ENCODE data around the gene CELF3. TPM values are rescaled to one million over a fixed set of nuclear protein-coding genes. Genes with fewer than 3 reads are reported as not detected.

The CELF3 gene
- total RNA-seq, 4 donors from 2014 or later, result 1.4 TPM; not detected in 3

DNA sequence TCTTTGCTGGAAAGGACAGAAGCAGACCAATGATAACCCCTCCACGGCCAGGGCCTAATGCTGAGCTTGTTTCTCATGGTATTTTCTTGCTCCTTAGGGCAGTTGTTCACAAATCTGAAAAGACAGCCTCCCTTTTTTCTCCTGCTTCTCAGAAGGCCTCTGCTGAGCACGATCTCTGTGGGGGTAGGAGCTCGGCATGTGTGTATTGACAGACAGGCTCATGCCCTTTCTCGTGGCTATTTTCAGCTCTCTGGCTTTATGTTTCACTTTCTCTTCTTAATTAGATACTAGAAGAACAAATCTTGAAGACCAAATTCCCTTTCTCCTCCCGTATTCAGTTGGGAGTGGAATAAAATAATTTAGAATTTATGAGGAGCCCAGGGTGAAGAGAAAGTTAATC, 4.0 kb upstream of the CELF3 start:
- Histone ChIP-seq H3K4me3 (replicated peaks in 1 of 3) (peak overlapping the region in 1 of 3 donors; percentile 25), H3K36me3 (no peaks in the 10 kb centered on the region), H3K27me3 (peaks cover 12% of the 10 kb centered on the region), H3K4me1 (peaks cover 6 to 29% of the 10 kb centered on the region in 2 donors), H3K27ac (no peak overlapping the region), H3K9me3 (no peaks in the 10 kb centered on the region)
- WGBS, 2 donors, result 42 to 47% methylated on average over 5 of the region's 5 CpGs
- TF ChIP-seq, protein P1, sequence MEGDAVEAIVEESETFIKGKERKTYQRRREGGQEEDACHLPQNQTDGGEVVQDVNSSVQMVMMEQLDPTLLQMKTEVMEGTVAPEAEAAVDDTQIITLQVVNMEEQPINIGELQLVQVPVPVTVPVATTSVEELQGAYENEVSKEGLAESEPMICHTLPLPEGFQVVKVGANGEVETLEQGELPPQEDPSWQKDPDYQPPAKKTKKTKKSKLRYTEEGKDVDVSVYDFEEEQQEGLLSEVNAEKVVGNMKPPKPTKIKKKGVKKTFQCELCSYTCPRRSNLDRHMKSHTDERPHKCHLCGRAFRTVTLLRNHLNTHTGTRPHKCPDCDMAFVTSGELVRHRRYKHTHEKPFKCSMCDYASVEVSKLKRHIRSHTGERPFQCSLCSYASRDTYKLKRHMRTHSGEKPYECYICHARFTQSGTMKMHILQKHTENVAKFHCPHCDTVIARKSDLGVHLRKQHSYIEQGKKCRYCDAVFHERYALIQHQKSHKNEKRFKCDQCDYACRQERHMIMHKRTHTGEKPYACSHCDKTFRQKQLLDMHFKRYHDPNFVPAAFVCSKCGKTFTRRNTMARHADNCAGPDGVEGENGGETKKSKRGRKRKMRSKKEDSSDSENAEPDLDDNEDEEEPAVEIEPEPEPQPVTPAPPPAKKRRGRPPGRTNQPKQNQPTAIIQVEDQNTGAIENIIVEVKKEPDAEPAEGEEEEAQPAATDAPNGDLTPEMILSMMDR (IDR thresholded peaks at IDR 0.05), result no peak
- no peak for TF ChIP-seq POLR2A (IDR thresholded peaks at IDR 0.05)
- DNase-seq, result no peak
- intact Hi-C loops (cut with DNase I), result no loop called here

DNA sequence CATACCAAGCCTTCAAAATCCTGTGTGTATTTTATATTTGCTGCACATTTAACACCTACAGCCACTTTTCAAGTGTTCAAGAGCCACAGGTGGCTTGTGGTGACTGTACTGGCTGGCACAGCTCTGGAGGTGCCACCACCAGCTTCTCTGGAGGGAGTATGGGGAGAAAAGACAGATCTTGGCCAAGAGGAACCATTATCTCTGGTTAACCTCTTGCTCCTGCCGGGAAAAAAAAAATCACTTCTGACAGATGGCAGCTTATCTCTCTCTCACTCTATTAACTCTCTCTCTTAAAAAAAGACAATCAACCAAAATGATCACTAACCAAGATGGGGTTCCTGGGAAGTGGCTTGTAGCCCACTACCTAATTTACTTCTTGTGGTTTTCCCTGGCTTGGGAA, 3.5 kb upstream of the CELF3 start:
- Histone ChIP-seq H3K27me3 (peaks cover 12% of the 10 kb centered on the region), H3K4me1 (peaks cover 6 to 29% of the 10 kb centered on the region in 2 donors), H3K36me3 (no peaks in the 10 kb centered on the region), H3K9me3 (no peaks in the 10 kb centered on the region), H3K4me3 (replicated peaks in 1 of 3) (no peak overlapping the region), H3K27ac (no peak overlapping the region)
- WGBS, 2 donors, result 32 to 50% methylated on average over 1 of the region's 1 CpG
- DNase-seq, result no peak
- TF ChIP-seq, protein P1 (IDR thresholded peaks at IDR 0.05), result no peak
- no peak for TF ChIP-seq POLR2A (IDR thresholded peaks at IDR 0.05)
- intact Hi-C loops (cut with DNase I), result no loop called here

DNA sequence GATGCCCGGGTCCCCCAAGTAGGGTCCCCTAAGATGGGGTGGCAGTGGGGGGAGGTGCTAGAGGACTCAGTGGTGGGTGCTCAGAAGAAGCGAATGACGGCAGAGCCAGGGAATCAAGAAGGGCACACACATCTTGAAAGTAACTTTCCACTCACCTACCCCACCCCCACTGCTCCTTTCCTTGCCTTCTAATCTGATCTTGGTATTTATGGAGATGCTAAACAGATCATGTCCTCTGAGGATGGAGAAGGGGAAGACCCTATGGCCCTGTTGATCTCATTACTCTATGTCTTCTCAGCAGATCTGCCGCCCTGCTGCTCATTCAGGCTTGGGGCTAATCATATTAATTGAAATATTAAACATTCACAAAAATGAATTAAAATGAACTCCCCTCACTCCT, 2.1 kb upstream of the CELF3 start:
- Histone ChIP-seq H3K9me3 (no peaks in the 10 kb centered on the region), H3K4me1 (peaks cover 6 to 29% of the 10 kb centered on the region in 2 donors), H3K27me3 (peaks cover 12% of the 10 kb centered on the region), H3K27ac (no peak overlapping the region), H3K4me3 (replicated peaks in 1 of 3) (no peak overlapping the region), H3K36me3 (no peaks in the 10 kb centered on the region)
- intact Hi-C loops (cut with DNase I), result no loop called here
- TF ChIP-seq POLR2A (IDR thresholded peaks at IDR 0.05), result no peak
- TF ChIP-seq, protein P1 (IDR thresholded peaks at IDR 0.05), result no peak
- 80 to 88% methylated on average over 4 of the region's 4 CpGs for WGBS, 2 donors
- no peak for DNase-seq

DNA sequence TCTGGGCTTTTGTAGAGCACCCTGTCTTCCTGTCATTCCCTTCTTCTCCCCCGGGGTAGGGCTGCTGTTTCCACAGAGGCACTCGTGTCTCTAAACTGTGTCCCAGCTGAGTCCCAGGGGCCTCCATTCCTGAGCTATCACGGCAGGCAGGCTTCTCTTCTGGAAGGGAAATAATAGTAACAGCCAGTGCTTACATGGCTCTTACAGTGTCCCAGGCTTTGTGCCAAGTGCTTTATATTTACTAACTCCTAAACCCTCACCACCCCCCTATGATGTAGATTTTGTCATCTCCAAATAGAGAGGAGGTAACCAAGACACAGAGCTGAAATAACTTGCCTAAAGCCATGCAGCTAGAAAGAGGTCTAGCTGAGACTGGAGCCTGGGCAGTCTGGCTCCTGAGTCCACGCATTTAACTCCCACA, 1.4 kb upstream of the CELF3 start:
- no peak for TF ChIP-seq POLR2A (IDR thresholded peaks at IDR 0.05)
- TF ChIP-seq, protein P1 (IDR thresholded peaks at IDR 0.05), result no peak
- no peak for DNase-seq
- 19 to 51% methylated on average over 3 to 4 of the region's 4 CpGs for WGBS, 2 donors
- Histone ChIP-seq H3K27ac (no peak overlapping the region), H3K27me3 (peaks cover 9% of the 10 kb centered on the region), H3K4me1 (peaks cover 6 to 29% of the 10 kb centered on the region in 2 donors), H3K9me3 (no peaks in the 10 kb centered on the region), H3K36me3 (no peaks in the 10 kb centered on the region), H3K4me3 (replicated peaks in 1 of 3) (no peak overlapping the region)
- intact Hi-C loops (cut with DNase I), result no loop called here

DNA sequence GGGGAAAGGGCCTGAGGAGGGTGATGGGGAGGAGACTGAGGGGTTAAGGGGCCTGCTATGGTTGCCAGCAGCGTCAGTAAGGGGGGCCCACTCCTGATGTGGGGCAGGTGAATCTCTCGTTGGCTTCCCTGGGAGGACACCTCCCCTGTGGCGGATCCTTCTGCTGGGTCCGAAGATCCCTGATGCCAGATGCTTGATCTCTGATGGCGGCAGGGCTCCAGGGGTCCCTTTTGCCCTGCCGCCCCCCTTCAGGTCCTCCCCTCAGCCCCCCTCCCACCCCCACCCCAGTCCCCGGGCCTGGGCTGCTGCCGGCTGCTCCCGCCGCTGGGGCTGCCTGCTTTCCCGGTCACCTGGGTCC, 219 bp downstream of the CELF3 start:
- Histone ChIP-seq H3K4me1 (peaks cover 3 to 23% of the 10 kb centered on the region in 2 donors), H3K27ac (no peak overlapping the region), H3K27me3 (peaks cover 9% of the 10 kb centered on the region), H3K36me3 (no peaks in the 10 kb centered on the region), H3K4me3 (replicated peaks in 1 of 3) (no peak overlapping the region), H3K9me3 (no peaks in the 10 kb centered on the region)
- 2 to 14% methylated on average over 4 to 7 of the region's 11 CpGs for WGBS, 2 donors
- DNase-seq, result no peak
- TF ChIP-seq POLR2A (IDR thresholded peaks at IDR 0.05), result no peak
- TF ChIP-seq, protein P1 (IDR thresholded peaks at IDR 0.05), result no peak
- intact Hi-C loops (cut with DNase I), result no loop called here

Data from thyroid gland (tissue), 4 donors.